ENCODE measurements around the gene SMC4.
"Not testable (repeated sequence)": the region's sequence is repeated elsewhere in the genome, so short reads cannot be mapped to it uniquely, and the experiment has no call there.

Gene SMC4

DNA sequence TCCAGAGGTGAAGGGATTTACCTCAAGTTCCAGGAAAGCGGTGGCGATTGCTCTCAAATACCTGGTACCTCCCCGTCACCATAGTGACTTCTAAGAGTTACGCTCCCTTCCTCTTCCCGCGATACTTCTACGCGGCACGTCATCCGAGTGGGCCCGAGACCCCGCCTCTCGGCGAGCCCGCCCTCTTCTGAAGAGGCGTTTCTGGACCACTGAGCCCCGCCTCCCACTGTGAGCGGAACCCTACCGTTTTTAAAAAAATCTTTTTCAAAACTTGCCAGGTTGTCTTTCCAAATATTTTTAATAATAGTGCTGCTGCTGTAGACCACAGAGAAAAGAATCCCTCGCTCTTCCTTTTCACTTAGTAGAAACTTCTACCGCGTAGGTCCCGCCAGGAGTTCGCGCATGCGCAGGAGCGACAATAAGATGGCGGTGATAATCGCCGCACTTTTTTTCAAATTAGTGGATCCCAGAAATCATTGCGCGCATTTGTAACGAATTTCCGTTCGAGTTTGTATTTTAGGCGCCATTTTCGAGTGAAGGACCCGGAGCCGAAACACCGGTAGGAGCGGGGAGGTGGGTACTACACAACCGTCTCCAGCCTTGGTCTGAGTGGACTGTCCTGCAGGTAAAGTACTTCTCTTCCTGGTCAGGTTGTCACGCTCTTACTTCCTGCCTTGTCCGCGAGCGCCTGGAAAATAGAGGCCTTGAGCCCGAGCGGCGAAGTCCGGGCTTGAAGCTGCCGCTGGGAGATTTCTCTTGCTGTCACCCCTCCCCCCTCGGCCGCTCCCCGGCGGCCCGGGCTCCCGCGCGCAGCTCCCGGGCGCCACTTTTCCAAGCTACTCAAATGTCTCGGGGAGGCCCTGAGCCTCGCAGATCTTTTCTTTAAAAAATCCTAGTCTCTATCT lies at the start of gene SMC4, which contains the start of gene IFT80:
Gene SMC4 (plus strand): TSS at position 526 of the 905 bp plus-strand sequence. CDS start 1,177 bp downstream, outside the sequence.
Gene IFT80 (minus strand): TSS at position 101 of the 905 bp plus-strand sequence. CDS start 14,625 bp downstream, outside the sequence.
- peak; percentile 90 to 92 (median 91) for DNase-seq (ENCODE audit: low read depth in 3 of 3, low spot score in 1 of 3)

- DNase-seq (ENCODE audit: low read depth in 3 of 3, low spot score in 1 of 3): no peak
Observed at GRCh38 chr3:160355826-160356225, 43.6 kb upstream of the SMC4 start.

DNA sequence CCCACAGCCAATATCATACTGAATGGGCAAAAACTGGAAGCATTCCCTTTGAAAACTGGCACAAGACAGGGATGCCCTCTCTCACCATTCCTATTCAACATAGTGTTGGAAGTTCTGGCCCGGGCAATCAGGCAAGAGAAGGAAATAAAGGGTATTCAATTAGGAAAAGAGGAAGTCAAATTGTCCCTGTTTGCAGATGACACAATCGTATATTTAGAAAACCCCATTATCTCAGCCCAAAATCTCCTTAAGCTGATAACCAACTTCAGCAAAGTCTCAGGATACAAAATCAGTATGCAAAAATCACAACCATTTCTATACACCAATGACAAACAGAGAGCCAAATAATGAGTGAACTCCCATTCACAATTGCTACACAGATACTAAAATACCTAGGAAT lies 36.6 kb upstream of the SMC4 start:
- not testable (repeated sequence) for DNase-seq (ENCODE audit: low read depth in 3 of 3, low spot score in 1 of 3)

DNA sequence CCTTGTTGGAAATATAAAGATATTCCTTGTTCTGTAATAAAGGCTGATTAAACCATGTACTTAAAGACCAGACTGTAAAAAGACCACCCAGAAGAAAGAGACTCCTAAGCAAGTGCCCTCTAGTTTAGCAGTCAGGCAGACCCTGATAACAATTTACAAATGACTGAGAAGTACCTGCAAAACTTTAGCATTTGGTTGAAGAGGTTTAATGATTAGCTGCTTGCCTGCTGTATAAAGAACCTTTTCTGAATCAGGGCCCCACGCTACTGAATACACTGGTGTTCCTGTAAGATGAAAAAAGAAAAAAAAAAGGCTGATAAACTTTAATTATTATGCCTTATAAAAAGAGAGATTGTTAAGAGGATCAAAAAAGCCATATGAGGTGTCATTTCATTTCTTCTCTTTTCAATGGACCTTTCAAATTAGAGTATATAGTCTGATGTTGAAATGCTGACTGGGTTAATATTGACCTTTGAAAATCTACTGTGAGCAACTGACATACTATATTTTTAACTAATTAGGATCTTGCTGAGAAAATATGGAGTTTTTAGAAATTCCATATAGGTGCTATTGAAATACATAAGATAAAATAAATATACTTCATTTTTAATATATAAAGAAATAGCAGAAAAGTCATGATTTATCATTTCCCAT lies 33.5 kb upstream of the SMC4 start:
- DNase-seq (ENCODE audit: low read depth in 3 of 3, low spot score in 1 of 3): no peak

GRCh38 chr3:160368804-160369203 lies 30.6 kb upstream of the SMC4 start:
- DNase-seq (ENCODE audit: low read depth in 3 of 3, low spot score in 1 of 3): no peak

DNA sequence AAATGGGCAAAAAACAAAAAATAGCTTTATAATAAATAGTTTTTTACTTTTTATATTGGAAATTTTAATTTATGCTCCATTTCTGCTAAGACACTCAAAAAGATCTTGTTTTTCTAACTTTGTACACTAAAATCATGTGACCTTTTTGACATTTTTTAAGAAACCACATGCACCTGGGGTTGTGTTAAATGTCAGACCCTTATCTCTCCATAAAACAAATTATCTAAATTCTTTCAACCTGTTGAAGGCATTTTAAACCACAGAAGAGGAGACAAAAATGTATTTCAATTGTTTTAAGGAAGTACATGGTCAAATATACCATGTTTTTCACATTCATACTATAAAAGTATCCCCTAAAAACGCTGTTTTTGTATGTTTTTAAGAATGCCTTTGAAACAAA lies 29.7 kb upstream of the SMC4 start:
- DNase-seq (ENCODE audit: low read depth in 3 of 3, low spot score in 1 of 3): no peak

- no peak for DNase-seq (ENCODE audit: low read depth in 3 of 3, low spot score in 1 of 3)
Observed at GRCh38 chr3:160370987-160371857, 28.2 kb upstream of the SMC4 start.

GRCh38 chr3:160372780-160373179 lies 26.7 kb upstream of the SMC4 start:
- no peak for DNase-seq (ENCODE audit: low read depth in 3 of 3, low spot score in 1 of 3)

DNA sequence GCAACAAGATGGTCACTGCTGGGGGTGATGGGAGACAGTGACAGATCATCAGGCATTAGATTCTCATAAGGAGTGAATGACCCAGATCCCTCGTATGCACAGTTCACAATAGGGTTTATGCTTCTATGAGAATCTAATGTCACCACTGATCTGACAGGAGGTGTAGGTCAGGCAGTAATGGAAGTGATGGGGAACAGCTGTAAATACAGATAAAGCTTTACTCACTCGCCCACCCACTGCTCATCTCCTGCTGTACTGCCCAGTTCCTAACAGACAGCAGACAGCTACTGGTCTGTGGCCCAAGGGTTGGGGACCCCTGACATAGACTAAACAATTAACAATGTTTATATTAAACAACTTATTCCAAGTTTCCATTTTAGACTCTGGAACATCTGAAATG lies 25.8 kb upstream of the SMC4 start:
- DNase-seq (ENCODE audit: low read depth in 3 of 3, low spot score in 1 of 3): no peak

- DNase-seq (ENCODE audit: low read depth in 3 of 3, low spot score in 1 of 3): no peak
Observed at GRCh38 chr3:160374472-160374871, 25.0 kb upstream of the SMC4 start.

DNA sequence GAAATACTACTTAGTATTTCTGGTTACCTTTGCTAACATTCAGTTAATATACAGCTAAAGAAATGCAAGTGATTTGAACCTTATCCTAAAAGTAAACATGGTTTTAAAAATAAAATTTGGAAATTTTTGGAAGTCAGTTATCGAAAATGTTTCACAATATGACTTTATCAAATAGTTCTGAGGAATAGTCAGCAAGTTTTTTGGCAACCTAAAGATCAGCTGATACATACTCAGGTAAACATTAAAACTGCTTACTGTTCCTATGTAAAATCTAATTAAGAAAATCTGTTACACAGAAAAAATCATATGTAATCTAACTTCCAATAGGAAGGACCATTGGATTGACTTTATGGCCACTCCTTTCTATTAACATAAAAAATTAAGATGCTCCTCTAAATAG lies 24.5 kb upstream of the SMC4 start:
- no peak for DNase-seq (ENCODE audit: low read depth in 3 of 3, low spot score in 1 of 3)

DNA sequence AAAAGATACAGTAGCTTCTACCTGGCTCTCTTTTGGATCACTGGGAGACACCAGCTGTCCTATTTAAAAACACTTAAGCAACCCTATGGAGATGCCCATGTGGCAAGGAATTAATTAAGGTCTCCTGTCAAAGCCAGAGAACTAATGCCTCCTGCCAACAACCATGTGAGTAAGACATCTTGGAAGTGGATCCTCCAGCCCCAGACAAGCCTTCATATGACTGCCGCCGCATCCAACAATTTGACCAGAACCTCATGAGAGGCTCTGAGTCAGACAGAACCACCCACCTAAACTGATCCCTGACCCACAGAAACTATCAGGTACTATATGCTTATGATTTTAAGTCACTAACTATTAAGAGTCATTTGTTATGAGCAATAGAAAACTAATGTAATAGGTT lies 22.8 kb upstream of the SMC4 start:
- DNase-seq (ENCODE audit: low read depth in 3 of 3, low spot score in 1 of 3): no peak

DNA sequence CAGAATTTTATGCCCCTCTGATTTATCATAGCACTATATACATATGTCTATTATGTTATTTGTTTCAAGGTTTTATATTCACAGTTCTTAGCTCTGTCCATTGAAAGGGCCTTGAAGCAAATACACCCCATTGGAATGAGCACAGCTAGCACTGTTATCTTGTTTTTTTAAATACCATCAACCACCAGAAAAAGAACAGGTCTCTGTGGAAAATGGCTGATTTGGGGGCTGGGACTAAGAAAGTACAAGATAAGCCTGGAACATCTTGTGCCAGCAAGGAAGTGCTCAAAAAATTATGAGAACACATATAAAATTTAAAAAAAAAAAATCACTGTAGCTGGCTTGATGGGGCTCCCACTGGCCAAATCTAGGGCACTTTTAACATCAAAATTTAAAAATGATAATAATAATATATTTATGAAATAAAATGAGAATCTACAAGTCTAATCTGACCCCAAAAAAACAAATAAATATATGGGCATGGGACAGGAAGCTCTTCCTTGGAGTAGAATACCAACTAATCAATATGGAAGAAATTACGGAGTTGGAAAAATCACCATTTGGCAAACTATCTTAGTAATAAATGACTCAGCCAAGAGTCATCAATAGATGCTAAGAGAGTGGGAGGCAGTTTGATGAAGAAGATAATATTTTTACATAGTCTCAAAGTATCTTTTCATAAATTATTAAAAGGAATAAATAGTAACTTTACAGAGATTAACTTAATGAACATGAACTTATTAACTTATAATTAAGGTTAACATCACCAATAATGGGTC lies 20.9 kb upstream of the SMC4 start:
- no peak for DNase-seq (ENCODE audit: low read depth in 3 of 3, low spot score in 1 of 3)

- DNase-seq (ENCODE audit: low read depth in 3 of 3, low spot score in 1 of 3): no peak
Observed at GRCh38 chr3:160379628-160380214, 19.7 kb upstream of the SMC4 start.

GRCh38 chr3:160381470-160381869 lies 18.0 kb upstream of the SMC4 start:
- no peak for DNase-seq (ENCODE audit: low read depth in 3 of 3, low spot score in 1 of 3)

GRCh38 chr3:160384639-160385318 lies 14.7 kb upstream of the SMC4 start:
- DNase-seq (ENCODE audit: low read depth in 3 of 3, low spot score in 1 of 3): no peak

- no peak for DNase-seq (ENCODE audit: low read depth in 3 of 3, low spot score in 1 of 3)
Observed at GRCh38 chr3:160390565-160391138, 8.8 kb upstream of the SMC4 start.

- no peak for DNase-seq (ENCODE audit: low read depth in 3 of 3, low spot score in 1 of 3)
Observed at GRCh38 chr3:160392798-160393197, 6.7 kb upstream of the SMC4 start.

GRCh38 chr3:160393346-160394008 lies 6.0 kb upstream of the SMC4 start:
- DNase-seq (ENCODE audit: low read depth in 3 of 3, low spot score in 1 of 3): no peak

Data from stimulated activated CD4-positive, alpha-beta T cell treated with anti-CD3 and anti-CD28 coated beads, TNF-alpha, amount 100 ng/mL, for 1 hour (primary cell).